ENCODE measurements around the gene MYO1B.

MYO1B gene

GRCh38 chr2:191228333-191228732 lies 16.9 kb upstream of the MYO1B start:
- DNase-seq: no peak

- DNase-seq: no peak
Observed at GRCh38 chr2:191228861-191229260, 16.3 kb upstream of the MYO1B start.

GRCh38 chr2:191230174-191230573 lies 15.0 kb upstream of the MYO1B start:
- no peak for DNase-seq

- no peak for DNase-seq
Observed at GRCh38 chr2:191231995-191232394, 13.2 kb upstream of the MYO1B start.

- no peak for DNase-seq
Observed at GRCh38 chr2:191233533-191233932, 11.7 kb upstream of the MYO1B start.

GRCh38 chr2:191234376-191234775 lies 10.8 kb upstream of the MYO1B start:
- DNase-seq: no peak

- no peak for DNase-seq
Observed at GRCh38 chr2:191240871-191241270, 4.3 kb upstream of the MYO1B start.

- no peak for DNase-seq
Observed at GRCh38 chr2:191241418-191241817, 3.8 kb upstream of the MYO1B start.

- no peak for DNase-seq
Observed at GRCh38 chr2:191243154-191243553, 2.0 kb upstream of the MYO1B start.

GRCh38 chr2:191244350-191244749 lies 854 bp upstream of the MYO1B start:
- DNase-seq: no peak

GRCh38 chr2:191245869-191246531 lies 796 bp downstream of the MYO1B start:
- no peak for DNase-seq

- no peak for DNase-seq
Observed at GRCh38 chr2:191246820-191247380, 1.7 kb downstream of the MYO1B start.

GRCh38 chr2:191247381-191248057 lies 2.3 kb downstream of the MYO1B start:
- DNase-seq: no peak

GRCh38 chr2:191249156-191249813 lies 4.1 kb downstream of the MYO1B start:
- DNase-seq: no peak

- DNase-seq: no peak
Observed at GRCh38 chr2:191250400-191250799, 5.2 kb downstream of the MYO1B start.

GRCh38 chr2:191250986-191251385 lies 5.8 kb downstream of the MYO1B start:
- no peak for DNase-seq

- no peak for DNase-seq
Observed at GRCh38 chr2:191252699-191253098, 7.5 kb downstream of the MYO1B start.

- no peak for DNase-seq
Observed at GRCh38 chr2:191253476-191253875, 8.3 kb downstream of the MYO1B start.

- DNase-seq: no peak
Observed at GRCh38 chr2:191255271-191255670, 10.1 kb downstream of the MYO1B start.

- DNase-seq: no peak
Observed at GRCh38 chr2:191255756-191256312, 10.6 kb downstream of the MYO1B start.

- no peak for DNase-seq
Observed at GRCh38 chr2:191257934-191258333, 12.7 kb downstream of the MYO1B start.

- DNase-seq: no peak
Observed at GRCh38 chr2:191258996-191259395, 13.8 kb downstream of the MYO1B start.

- DNase-seq: no peak
Observed at GRCh38 chr2:191262436-191262835, 17.2 kb downstream of the MYO1B start.

- no peak for DNase-seq
Observed at GRCh38 chr2:191263050-191263449, 17.8 kb downstream of the MYO1B start.
